ENCODE data around the gene GALP. TPM values are rescaled to one million over a fixed set of nuclear protein-coding genes. Genes with fewer than 3 reads are reported as not detected.

The GALP gene
- total RNA-seq, 4 donors from 2014 or later: not detected

GRCh38 chr19:56223481-56223880, 47.7 kb downstream of the GALP start:
- intact Hi-C loops (cut with DNase I; ENCODE audit: low total_unique reads): no loop called here
- Histone ChIP-seq H3K27me3 (no peaks in the 10 kb centered on the region), H3K9me3 (no peaks in the 10 kb centered on the region), H3K36me3 (no peaks in the 10 kb centered on the region), H3K4me1 (no peaks in the 10 kb centered on the region), H3K27ac (no peak overlapping the region), H3K4me3 (no peak overlapping the region)
- TF ChIP-seq CTCF (IDR thresholded peaks at IDR 0.05) (no peak), POLR2A (IDR thresholded peaks at IDR 0.05) (no peak)
- no peak for DNase-seq

Small RNAs within 50 kb of the gene (small RNA-seq; reads per million reads assigned to genes)
- not detected for gene AC024580.2

Other genes starting within 250 kb of the GALP start
- not detected for gene NLRP13, start 243.7 kb upstream of the GALP start, total RNA-seq
- gene NLRP8, start 228.2 kb upstream of the GALP start, total RNA-seq: not detected
- under 1 TPM in 1 of 4 donors, not detected in 3; 0.35 TPM for gene NLRP5, start 189.2 kb upstream of the GALP start, total RNA-seq
- gene ZNF787, start 54.7 kb upstream of the GALP start, total RNA-seq: 10 to 100 TPM in 2 of 4 donors, 1 to 10 TPM in 1, not detected in 1; 3.3 to 32.1 (median 21.5) TPM
- gene ZNF444, start 34.7 kb upstream of the GALP start, total RNA-seq: 10 to 100 TPM in 3 of 4 donors, 1 to 10 TPM in 1; 5.3 to 38.9 (median 21.0) TPM
- gene ZSCAN5B, start 21.8 kb downstream of the GALP start, total RNA-seq: not detected
- not detected for gene ZSCAN5C, start 26.3 kb downstream of the GALP start, total RNA-seq
- gene EDDM13, start 96.7 kb downstream of the GALP start, total RNA-seq: not detected
- 10 to 100 TPM in 2 of 4 donors, 1 to 10 TPM in 2; 1.3 to 20.7 (median 12.3) TPM for gene ZSCAN5A, start 138.8 kb downstream of the GALP start, total RNA-seq
- gene ZNF582, start 217.5 kb downstream of the GALP start, total RNA-seq: 10 to 100 TPM in 1 of 4 donors, 1 to 10 TPM in 3; 7.5 to 14.1 (median 8.6) TPM
- gene ZNF583, start 228.3 kb downstream of the GALP start, total RNA-seq: 10 to 100 TPM in 3 of 4 donors, 1 to 10 TPM in 1; 1.5 to 25.1 (median 14.4) TPM

Data from uterus (tissue), 4 donors.